ENCODE results near the gene NT5C2. TPM values are rescaled to one million over a fixed set of nuclear protein-coding genes. Genes with fewer than 3 reads are reported as not detected.

The NT5C2 gene
- total and polyA plus RNA-seq, 2 of the 8 experiments (the other 6 are each of a cell fraction or from before 2014, with no cell fraction given), result 35.2 to 106 TPM

DNA sequence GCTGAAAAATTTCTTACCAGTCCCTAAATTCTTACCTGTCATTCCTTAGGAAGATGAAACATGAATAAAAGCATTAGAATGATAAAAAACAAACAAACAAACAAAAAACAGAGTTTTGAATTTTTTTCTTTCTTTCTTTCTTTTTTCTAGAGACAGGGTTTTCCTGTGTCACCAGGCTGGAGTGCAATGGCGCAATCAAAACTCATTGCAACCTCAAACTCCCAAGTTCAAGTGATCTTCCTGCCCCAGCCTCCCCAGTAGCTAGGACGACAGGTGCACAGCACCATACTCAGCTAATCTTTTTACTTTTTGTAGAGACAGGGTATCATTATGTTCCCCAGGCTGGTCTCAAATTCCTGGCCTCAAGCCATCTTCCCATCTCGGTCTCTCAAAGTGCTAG is 26.5 kb downstream of the NT5C2 start:
- Histone ChIP-seq H3K4me2 (ENCODE audit: insufficient read depth in 1 of 2, low read depth in 2 of 2, low read length in 2 of 2) (no peak overlapping the region), H3K9me3 (ENCODE audit: insufficient read depth in 2 of 2, low read depth in 1 of 2, low read length in 1 of 2) (no peaks in the 10 kb centered on the region), H4K20me1 (replicated peaks in 1 of 2; ENCODE audit: control insufficient read depth in 1 of 2, insufficient read depth in 2 of 2, low read length in 2 of 2) (peaks cover 0 to 3% of the 10 kb centered on the region in 2 experiments), H4K91ac (replicated peaks; ENCODE audit: insufficient read length, low read length) (no peak overlapping the region), H2BK15ac (ENCODE audit: low read length) (no peak overlapping the region), H3K18ac (ENCODE audit: extremely low read depth, low read length) (no peak overlapping the region), H2BK12ac (ENCODE audit: low read depth, low read length) (no peak overlapping the region), H3K23me2 (ENCODE audit: low read depth, low read length) (no peaks in the 10 kb centered on the region), H3K79me1 (ENCODE audit: low read depth, low read length) (no peaks in the 10 kb centered on the region), H3K14ac (ENCODE audit: insufficient read length) (no peak overlapping the region), H3K4me1 (replicated peaks in 1 of 4; ENCODE audit: control insufficient read depth in 3 of 4, insufficient read depth in 4 of 4, low read length in 3 of 4) (no peaks in the 10 kb centered on the region), H2BK5ac (ENCODE audit: low read depth, low read length) (no peak overlapping the region), H2AFZ (ENCODE audit: low read length) (no peak overlapping the region), H4K8ac (ENCODE audit: extremely low read depth, insufficient read depth, low read length) (no peak overlapping the region), H3K79me2 (ENCODE audit: control insufficient read depth in 1 of 2, insufficient read depth in 2 of 2, low read length in 2 of 2) (peaks cover 0 to 3% of the 10 kb centered on the region in 2 experiments; a peak in 1 of 4 replicates), H4K5ac (ENCODE audit: insufficient read length, low read depth, low read length) (no peak overlapping the region), H2BK120ac (replicated peaks; ENCODE audit: low read depth, low read length) (no peak overlapping the region), H2AK5ac (ENCODE audit: low read depth, low read length) (no peak overlapping the region), H3K9ac (replicated peaks in 1 of 4; ENCODE audit: extremely low read depth in 1 of 4, low read depth in 3 of 4, low read length in 3 of 4) (no peak overlapping the region), H3K27ac (ENCODE audit: low read depth, low read length) (no peak overlapping the region), H3K56ac (replicated peaks; ENCODE audit: insufficient read length, low read depth, low read length) (no peak overlapping the region), H2BK20ac (ENCODE audit: low read length) (no peak overlapping the region), H3K23ac (ENCODE audit: insufficient read length) (no peak overlapping the region), H3K27me3 (replicated peaks in 1 of 4; ENCODE audit: control insufficient read depth in 3 of 4, extremely low read depth in 1 of 4, insufficient read depth in 3 of 4, low read length in 3 of 4) (no peaks in the 10 kb centered on the region), H3K4me3 (ENCODE audit: extremely low read depth in 1 of 4, insufficient read depth in 2 of 4, low read depth in 3 of 4, low read length in 4 of 4) (no peak overlapping the region), H3K4ac (replicated peaks; ENCODE audit: insufficient read length, low read depth, low read length) (no peak overlapping the region), H3K36me3 (ENCODE audit: control insufficient read depth in 2 of 4, insufficient read depth in 4 of 4, low read length in 3 of 4) (peaks cover 0 to 23% (median 5%) of the 10 kb centered on the region in 4 experiments; a peak in 7 of 8 replicates)
- ChIA-PET POLR2A (ENCODE audit: partially characterized antibody) (interaction anchor here (0.8 to 1.2 kb wide), 2 partner anchors 12 to 19 kb away, joined by 3 read pairs; no protein-coding TSS in a partner anchor), CTCF (ENCODE audit: partially characterized antibody) (interaction anchor here (0.7 to 1.6 kb wide), 3 partner anchors 12 to 77 kb away, joined by 3 to 5 read pairs (median 5); no protein-coding TSS in a partner anchor)
- DNase-seq (ENCODE audit: low read depth in 1 of 2, low spot score in 2 of 2) (no peak), FAIRE-seq (no peak)
- 95% methylated on average over 3 of the region's 3 CpGs; no CpG with 5 or more reads in 1 of the 2 experiments for WGBS, 2 experiments (ENCODE audit: extremely low coverage in 1 of 2, insufficient coverage in 1 of 2, insufficient read length in 1 of 2, insufficient replicate concordance in 2 of 2, low coverage in 1 of 2, low lambda C conversion rate in 2 of 2, missing lambda C conversion rate in 1 of 2)
- TF ChIP-seq NANOG (IDR thresholded peaks at IDR 0.05; ENCODE audit: insufficient read depth, low read depth, low read length, poor library complexity, severe bottlenecking) (no peak), CHD2 (IDR thresholded peaks at IDR 0.05; ENCODE audit: low read length) (no peak), BCL11A (IDR thresholded peaks at IDR 0.05; ENCODE audit: low read depth in 2 of 2, low read length in 2 of 2) (no peak), SIN3A (conservative IDR thresholded peaks at IDR 0.05 in 1 of 2, IDR thresholded peaks at IDR 0.05 in 1 of 2; ENCODE audit: low read depth in 1 of 2, low read length in 2 of 2) (no peak), CHD1 (IDR thresholded peaks at IDR 0.05; ENCODE audit: low read depth, low read length) (no peak)
